HS-27A (cell line): ENCODE results near the gene LCE1B.

Experiments
- DNase-seq: peaks from one replicate; pipeline ENCODE4 v3.0.0-alpha.2; 2012; ENCODE audit warnings: low read depth, missing footprints

The LCE1B gene

DNA sequence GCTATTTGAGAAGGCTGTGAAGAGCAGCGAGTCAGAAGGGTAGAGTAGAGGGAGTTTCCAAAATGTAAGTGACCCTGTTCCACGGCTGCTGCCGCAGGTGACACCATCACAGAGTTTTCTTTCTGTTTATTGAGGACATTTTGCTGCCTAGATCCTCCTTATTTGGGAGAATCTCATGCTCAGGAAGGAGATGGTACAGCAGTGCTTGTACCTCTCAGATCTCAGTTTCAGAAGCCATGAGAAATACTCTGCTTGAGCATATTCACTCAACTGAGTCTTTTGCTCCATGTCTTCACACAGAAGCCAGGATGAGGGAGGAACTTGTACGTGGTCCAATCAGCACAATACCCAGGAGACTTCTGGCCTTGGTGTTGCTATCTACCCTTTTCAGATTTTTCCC lies 49.6 kb downstream of the LCE1B start:
- no peak for DNase-seq
